GM19043 (cell line): ENCODE data around the gene FRK.

Experiments
- ATAC-seq: cut with Tn5 transposase; IDR thresholded peaks from one replicate; pipeline ENCODE4 v1.9.1; 2021; ENCODE audit warnings: low read depth; ENCODE audit not compliant: unreplicated experiment

The FRK gene

GRCh38 chr6:116036885-116037284 lies 23.8 kb downstream of the FRK start:
- no peak for ATAC-seq

GRCh38 chr6:116036075-116036773 lies 24.5 kb downstream of the FRK start:
- ATAC-seq: no peak

DNA sequence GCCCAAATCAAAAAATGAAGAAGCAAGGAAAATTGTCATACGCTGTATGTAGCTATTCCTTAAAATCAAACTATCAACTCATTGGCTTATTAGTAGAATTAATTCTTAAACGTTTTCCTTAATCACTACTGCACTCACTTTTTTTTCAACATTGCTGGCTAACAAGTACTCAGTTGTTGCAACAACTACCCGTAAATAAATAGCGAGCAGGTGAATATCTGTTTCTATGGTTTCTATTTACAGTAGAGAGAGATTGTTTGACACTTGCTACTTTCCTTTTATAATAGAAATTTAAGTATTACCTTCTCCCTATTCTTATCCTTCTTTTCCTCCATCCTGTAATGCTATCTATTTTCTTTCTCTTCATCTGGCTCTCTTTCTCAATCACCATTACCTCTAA lies 25.1 kb downstream of the FRK start:
- no peak for ATAC-seq

- ATAC-seq: no peak
Measured at GRCh38 chr6:116034327-116034726, 26.4 kb downstream of the FRK start.

DNA sequence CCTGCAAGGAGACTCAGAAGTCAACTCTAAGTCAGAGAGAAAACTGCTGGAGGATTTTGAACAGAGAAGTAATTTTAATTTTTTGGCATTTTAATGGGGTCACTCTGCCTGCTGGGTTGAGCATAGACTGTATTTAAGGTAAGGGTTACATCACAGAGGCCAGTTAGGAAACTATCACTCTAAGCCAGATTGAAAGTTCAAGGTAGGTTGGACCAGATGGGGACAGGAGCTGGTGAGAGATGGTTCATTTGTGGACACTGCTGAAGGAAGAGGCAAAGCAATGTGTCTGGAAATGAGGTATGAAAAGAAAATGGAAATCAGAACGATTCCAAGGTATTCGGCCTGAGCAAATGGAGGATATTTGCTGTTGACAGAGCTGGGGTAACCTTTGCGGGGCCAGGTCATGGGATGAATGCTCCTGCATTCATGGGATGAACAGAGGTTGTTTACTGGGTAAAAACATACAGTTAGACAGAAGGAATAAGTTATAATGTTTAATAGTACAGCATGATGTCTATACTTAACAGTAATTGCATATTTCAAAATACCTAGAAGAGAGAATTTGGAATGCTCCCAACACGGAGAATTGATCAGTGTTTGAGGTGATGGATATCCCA lies 26.9 kb downstream of the FRK start:
- ATAC-seq: no peak

DNA sequence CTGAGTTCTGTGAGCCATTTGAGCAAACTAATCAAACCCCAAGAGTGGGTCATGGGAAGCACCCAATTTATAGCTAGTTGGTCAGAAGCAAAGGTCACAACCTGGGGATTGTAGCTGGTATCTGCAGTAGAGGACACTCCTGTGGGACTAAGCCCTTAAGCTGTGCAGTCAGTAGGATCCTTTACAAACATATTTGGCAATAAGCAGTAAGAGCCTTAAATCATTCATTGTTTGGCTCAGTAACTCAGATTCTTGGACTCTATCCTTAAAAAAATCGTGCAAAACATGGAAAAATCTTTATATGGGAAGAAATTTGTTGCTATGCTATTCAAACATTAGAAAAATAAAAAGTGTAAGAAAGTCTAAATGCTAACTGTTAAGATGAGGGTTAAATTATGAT lies 29.9 kb downstream of the FRK start:
- ATAC-seq: no peak

- ATAC-seq: no peak
Measured at GRCh38 chr6:116029535-116029934, 31.2 kb downstream of the FRK start.

GRCh38 chr6:116028233-116028632 lies 32.5 kb downstream of the FRK start:
- ATAC-seq: no peak

DNA sequence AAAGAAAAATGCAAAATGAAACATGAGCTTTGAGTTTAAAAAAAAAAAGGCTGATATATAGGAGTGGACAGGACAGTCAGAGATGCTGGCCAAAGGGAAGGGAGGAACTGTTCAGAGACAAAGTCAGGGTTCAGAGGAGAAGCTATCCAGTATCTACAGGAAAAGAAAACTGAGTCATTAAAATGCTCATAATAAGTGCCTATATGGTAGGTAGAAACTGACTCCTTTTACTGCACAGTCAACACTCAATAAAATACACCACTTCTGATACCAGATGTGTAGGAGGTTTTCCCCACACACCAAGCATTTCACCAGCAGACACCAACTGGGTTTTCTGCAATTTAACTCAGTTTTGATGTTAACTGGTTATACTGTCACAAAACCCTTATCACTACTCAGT lies 32.9 kb downstream of the FRK start:
- ATAC-seq: no peak

GRCh38 chr6:116025405-116025804 lies 35.3 kb downstream of the FRK start:
- no peak for ATAC-seq

DNA sequence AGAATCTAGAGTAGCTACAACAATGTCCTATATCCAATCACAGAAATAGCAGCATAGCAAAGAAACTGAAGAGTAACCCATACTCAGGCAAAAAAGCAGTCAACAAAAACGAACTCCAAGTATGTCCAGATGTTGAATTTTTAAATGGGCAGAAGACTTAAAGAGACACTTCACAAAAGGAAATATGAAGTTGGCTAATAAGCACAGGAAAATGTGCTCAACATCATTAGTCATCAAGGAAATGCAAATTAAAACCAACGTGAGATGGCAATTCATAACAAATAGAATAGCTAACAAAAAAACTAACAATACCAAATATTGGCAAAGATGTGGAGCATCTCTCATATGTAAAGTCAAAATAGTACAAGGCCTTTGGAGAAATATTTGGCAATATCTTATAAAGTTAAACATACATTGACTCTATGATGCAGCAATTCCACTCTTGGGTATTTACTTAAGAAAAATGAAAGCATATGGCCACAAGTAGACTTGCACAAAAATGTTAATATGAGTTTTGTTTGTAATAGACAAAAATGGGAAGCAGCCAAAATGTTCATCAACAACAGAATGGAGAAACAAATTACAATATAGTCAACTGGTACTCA lies 37.7 kb downstream of the FRK start:
- ATAC-seq: no peak

DNA sequence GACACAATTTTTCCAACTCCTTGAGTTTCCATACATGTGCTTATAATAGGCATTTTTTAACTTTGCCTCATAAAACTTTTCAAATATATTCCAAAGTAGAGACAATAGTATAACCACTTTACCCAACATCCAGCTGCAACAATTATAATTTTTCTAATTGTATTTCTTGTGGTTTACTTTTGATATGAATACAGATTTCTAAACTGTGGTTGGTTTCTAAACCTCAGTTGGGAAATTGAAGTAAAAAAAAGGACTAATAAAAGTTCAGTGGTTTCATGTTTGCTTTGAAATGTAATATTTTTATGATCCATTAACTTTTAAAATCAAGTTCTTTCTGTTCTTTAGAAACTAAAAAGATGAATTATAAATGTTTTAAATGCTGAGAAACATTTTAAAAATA lies 40.0 kb downstream of the FRK start:
- ATAC-seq: no peak

DNA sequence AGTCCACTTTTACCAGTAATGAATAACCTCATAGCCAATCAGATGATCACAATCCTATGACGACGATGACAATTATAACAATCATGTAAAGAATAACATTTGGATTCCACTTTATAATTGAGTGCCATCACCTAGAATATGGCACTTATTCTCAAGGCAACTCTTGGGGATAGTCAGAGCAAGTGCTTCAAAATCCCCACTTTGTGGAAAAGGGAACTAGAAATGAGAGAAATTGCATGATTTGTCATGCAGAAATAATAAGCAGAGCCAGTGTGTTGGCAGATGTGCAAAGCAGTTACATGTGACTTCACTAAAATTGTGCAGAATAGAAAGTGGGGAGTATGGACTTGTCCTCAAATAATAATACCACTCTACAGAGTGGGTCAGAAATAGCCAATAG lies 41.3 kb downstream of the FRK start:
- ATAC-seq: peak; percentile 79

- ATAC-seq: no peak
Measured at GRCh38 chr6:116018976-116019375, 41.7 kb downstream of the FRK start.

- ATAC-seq: peak; percentile 1
Measured at GRCh38 chr6:116017546-116018295, 43.0 kb downstream of the FRK start.

GRCh38 chr6:116016846-116017545 lies 43.7 kb downstream of the FRK start:
- peak; percentile 31 for ATAC-seq

DNA sequence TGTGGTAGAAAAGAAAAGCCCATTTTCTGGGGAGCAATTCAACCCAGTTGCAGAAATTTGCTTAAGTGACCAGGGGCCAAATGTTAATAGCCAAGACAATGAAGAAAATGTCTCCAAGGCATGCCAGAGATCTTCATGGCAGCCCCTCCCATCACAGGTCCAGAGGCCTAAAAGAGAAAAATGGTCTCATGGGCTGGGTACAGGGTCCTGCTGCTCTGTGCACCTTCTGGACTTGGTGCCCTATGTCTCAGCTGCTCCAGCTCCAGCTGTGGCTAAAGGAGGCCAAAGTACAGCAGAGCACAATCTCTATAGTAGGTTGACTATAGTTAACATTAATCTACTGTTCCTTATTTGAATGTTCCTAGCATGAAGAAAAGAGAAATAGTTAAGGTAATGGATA lies 44.7 kb downstream of the FRK start:
- ATAC-seq: no peak

- no peak for ATAC-seq
Measured at GRCh38 chr6:116015561-116015960, 45.1 kb downstream of the FRK start.

- ATAC-seq: no peak
Measured at GRCh38 chr6:116012951-116013350, 47.7 kb downstream of the FRK start.

DNA sequence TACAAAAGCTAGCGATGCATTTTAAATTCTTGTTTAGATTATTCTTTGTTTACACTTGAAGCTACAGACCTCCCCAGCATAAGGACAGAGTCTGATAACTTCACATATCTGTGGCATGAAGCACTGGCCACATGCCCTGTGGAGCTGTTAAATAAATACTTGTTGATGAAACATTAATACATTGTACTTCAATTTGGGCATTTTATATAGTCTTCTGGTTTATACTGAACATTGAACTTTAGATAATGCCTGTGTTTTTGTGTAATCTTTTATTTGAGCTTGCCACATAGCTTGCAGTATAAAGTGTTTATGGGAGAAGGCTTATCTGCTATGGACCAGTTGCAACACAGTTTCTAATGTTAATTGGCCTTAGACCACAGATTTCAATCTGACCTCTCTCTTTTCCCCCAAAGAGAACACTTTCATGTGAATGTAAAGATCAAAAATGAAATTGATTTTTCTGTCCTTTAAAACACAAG lies 48.2 kb downstream of the FRK start:
- ATAC-seq: no peak

DNA sequence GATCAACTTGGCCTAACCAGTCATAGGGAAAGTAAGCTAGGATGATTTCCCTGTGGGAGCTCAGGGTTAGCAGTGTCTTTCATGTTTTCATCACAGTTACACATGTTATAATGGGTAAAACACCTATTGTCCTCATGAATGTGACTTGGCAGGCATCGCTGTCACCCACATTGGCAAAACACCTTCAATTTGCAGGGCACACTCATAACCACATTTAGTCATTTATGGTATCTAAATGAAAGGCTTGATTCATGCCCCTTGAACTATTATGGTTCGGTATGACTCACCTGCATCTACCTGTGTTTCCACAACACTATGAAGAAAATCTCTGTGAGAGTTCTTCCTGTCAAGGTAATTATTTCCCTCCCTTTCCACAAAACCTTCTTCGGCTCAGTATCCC lies 49.2 kb downstream of the FRK start:
- peak; percentile 40 for ATAC-seq
